ENCODE measurements around the gene HK2. TPM values are rescaled to one million over a fixed set of nuclear protein-coding genes. Genes with fewer than 3 reads are reported as not detected.

The HK2 gene
- total RNA-seq, 1 donor from 2014 or later: 8.1 TPM

GRCh38 chr2:74862020-74862964, 28.4 kb downstream of the HK2 start:
- Mint-ChIP-seq H3K27me3 (ENCODE audit: unreplicated experiment) (no peaks in the 10 kb centered on the region), H3K36me3 (ENCODE audit: unreplicated experiment) (no peaks in the 10 kb centered on the region), H3K27ac (ENCODE audit: unreplicated experiment) (no peak overlapping the region), H3K4me3 (ENCODE audit: unreplicated experiment) (no peak overlapping the region), H3K4me1 (ENCODE audit: low read depth, unreplicated experiment) (no peaks in the 10 kb centered on the region), H3K9me3 (ENCODE audit: unreplicated experiment) (no peaks in the 10 kb centered on the region)
- TF ChIP-seq, protein P1, sequence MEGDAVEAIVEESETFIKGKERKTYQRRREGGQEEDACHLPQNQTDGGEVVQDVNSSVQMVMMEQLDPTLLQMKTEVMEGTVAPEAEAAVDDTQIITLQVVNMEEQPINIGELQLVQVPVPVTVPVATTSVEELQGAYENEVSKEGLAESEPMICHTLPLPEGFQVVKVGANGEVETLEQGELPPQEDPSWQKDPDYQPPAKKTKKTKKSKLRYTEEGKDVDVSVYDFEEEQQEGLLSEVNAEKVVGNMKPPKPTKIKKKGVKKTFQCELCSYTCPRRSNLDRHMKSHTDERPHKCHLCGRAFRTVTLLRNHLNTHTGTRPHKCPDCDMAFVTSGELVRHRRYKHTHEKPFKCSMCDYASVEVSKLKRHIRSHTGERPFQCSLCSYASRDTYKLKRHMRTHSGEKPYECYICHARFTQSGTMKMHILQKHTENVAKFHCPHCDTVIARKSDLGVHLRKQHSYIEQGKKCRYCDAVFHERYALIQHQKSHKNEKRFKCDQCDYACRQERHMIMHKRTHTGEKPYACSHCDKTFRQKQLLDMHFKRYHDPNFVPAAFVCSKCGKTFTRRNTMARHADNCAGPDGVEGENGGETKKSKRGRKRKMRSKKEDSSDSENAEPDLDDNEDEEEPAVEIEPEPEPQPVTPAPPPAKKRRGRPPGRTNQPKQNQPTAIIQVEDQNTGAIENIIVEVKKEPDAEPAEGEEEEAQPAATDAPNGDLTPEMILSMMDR (IDR thresholded peaks at IDR 0.05; ENCODE audit: partially characterized antibody, unreplicated experiment): no peak
- no peak for DNase-seq

DNA sequence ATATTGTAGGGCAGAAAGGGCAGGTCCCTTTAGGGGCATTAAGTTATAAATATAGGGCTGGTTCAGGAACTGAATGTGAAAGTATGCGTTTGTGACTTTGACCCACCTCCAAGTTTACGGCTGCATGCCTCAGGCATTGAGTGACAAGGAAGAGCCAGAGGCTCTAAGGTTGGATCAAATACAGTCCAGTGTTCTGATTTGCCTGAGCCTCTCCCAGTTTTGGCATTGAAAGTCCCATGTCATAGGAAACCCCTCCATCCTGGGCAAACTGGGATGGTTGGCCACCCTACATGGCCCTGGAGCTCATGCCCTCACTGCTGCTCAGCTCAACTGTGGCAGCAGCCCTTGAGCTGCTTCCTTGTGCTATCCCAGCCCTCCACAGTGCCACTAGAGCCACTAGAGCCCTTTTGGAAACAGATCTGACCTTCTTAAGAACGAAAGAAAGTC, 29.9 kb downstream of the HK2 start:
- Mint-ChIP-seq H3K9me3 (ENCODE audit: unreplicated experiment) (no peaks in the 10 kb centered on the region), H3K27me3 (ENCODE audit: unreplicated experiment) (no peaks in the 10 kb centered on the region), H3K4me1 (ENCODE audit: low read depth, unreplicated experiment) (no peaks in the 10 kb centered on the region), H3K4me3 (ENCODE audit: unreplicated experiment) (no peak overlapping the region), H3K36me3 (ENCODE audit: unreplicated experiment) (no peaks in the 10 kb centered on the region), H3K27ac (ENCODE audit: unreplicated experiment) (no peak overlapping the region)
- DNase-seq: no peak
- TF ChIP-seq, protein P1 (IDR thresholded peaks at IDR 0.05; ENCODE audit: partially characterized antibody, unreplicated experiment): no peak

- no peak for DNase-seq
- no peaks in the 10 kb centered on the region for H3K4me1 Mint-ChIP-seq (ENCODE audit: low read depth, unreplicated experiment)
- no peak overlapping the region for H3K4me3 Mint-ChIP-seq (ENCODE audit: unreplicated experiment)
- no peak overlapping the region for H3K27ac Mint-ChIP-seq (ENCODE audit: unreplicated experiment)
- no peaks in the 10 kb centered on the region for H3K36me3 Mint-ChIP-seq (ENCODE audit: unreplicated experiment)
- TF ChIP-seq, protein P1 (IDR thresholded peaks at IDR 0.05; ENCODE audit: partially characterized antibody, unreplicated experiment): no peak
- H3K9me3 Mint-ChIP-seq (ENCODE audit: unreplicated experiment): no peaks in the 10 kb centered on the region
- no peaks in the 10 kb centered on the region for H3K27me3 Mint-ChIP-seq (ENCODE audit: unreplicated experiment)
Observed at GRCh38 chr2:74864728-74865722, 31.1 kb downstream of the HK2 start.

DNA sequence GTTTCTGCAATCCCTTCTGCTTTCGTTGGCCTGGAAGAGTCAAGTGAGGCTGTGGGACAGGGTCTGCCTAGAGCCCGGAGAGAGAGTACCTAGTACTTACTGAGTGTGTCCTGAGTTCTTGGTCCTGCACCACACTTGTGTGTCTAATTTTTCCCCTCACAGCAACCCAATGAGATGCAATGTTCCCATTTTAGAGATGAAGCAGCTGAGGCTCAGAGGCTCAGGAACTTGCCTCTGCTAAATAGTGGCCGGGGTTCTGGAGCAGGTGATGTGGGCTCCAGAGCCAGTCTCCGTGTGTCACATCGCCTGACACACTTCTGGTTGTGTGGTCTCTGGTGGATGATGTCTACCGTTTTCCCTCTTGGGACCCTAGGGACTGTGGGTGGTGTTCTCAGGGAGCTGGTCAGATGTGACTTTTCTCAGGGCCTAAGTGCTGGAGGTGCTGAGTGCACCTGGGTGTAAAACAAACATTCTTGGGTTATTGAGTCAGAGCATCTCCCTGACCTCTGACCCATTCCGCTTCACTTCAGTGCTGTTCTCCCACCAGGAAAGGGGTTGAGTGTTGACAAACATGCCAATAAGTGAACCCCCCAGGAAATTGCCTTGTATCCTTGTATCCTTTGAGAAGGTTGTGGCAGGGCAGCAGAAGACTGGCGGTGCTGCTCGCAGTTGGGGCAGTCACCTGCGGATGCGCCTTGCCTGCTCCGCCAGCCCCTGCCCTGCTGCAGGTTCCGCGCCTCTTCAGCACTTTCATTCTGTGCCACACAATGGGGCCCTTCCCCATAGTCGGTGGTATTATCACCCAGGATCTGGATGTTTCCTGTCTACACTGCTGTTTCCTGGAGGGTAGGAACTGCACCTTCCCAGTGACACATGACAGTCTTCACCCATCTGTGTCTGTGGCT, 32.1 kb downstream of the HK2 start:
- Mint-ChIP-seq H3K9me3 (ENCODE audit: unreplicated experiment) (no peaks in the 10 kb centered on the region), H3K4me1 (ENCODE audit: low read depth, unreplicated experiment) (no peaks in the 10 kb centered on the region), H3K27ac (ENCODE audit: unreplicated experiment) (no peak overlapping the region), H3K36me3 (ENCODE audit: unreplicated experiment) (no peaks in the 10 kb centered on the region), H3K27me3 (ENCODE audit: unreplicated experiment) (no peaks in the 10 kb centered on the region), H3K4me3 (ENCODE audit: unreplicated experiment) (no peak overlapping the region)
- TF ChIP-seq, protein P1 (IDR thresholded peaks at IDR 0.05; ENCODE audit: partially characterized antibody, unreplicated experiment): no peak
- DNase-seq: no peak
